ENCODE measurements around the gene DIRAS1.
A peak's percentile ranks its signal among the peaks of the same experiment; 100 is the strongest.

DIRAS1 gene

DNA sequence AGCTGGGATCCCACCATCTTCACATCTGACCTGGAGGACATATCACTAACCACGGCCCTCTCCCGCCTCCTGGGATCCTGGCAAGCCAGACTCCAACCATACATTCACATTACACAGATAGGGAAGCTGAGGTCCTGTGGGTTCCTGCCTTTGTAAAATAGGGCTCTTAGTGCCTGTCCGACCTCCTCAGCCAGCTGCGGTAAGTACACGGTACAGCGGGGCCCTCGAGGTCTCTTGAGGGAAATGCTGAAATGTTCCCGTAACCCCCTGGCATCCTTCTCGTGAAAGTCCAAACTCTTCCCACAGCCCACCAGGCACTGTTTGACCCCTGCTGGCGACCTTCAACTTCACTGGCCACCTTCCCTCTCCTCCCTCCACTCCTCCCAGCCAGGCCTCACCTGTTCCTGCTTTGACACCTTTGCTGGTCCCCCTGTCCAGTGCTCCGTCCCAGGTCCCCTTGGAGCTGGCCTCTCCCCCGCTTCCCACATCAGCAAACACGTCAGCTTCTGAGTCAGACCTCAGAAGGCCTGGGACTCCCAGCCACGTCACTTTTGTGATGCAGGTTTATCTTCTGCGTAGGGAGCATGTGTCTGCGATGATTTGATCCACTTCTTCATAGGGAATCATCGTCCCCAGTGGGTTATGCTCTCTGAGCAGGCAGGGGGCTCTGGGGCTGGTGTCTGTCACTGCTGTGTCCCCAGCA, 9.8 kb downstream of the DIRAS1 start:
- H3K4me3 ChIP-seq (ENCODE audit: low read length): no peak overlapping the region
- DNase-seq (ENCODE audit: low read depth): peak; percentile 19
- TF ChIP-seq, protein P1, sequence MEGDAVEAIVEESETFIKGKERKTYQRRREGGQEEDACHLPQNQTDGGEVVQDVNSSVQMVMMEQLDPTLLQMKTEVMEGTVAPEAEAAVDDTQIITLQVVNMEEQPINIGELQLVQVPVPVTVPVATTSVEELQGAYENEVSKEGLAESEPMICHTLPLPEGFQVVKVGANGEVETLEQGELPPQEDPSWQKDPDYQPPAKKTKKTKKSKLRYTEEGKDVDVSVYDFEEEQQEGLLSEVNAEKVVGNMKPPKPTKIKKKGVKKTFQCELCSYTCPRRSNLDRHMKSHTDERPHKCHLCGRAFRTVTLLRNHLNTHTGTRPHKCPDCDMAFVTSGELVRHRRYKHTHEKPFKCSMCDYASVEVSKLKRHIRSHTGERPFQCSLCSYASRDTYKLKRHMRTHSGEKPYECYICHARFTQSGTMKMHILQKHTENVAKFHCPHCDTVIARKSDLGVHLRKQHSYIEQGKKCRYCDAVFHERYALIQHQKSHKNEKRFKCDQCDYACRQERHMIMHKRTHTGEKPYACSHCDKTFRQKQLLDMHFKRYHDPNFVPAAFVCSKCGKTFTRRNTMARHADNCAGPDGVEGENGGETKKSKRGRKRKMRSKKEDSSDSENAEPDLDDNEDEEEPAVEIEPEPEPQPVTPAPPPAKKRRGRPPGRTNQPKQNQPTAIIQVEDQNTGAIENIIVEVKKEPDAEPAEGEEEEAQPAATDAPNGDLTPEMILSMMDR (IDR thresholded peaks at IDR 0.05; ENCODE audit: insufficient read depth, low read depth, low read length, missing control alignments): no peak

- no peak overlapping the region for H3K4me3 ChIP-seq (ENCODE audit: low read length)
- DNase-seq (ENCODE audit: low read depth): no peak
- TF ChIP-seq, protein P1 (IDR thresholded peaks at IDR 0.05; ENCODE audit: insufficient read depth, low read depth, low read length, missing control alignments): no peak
Measured at GRCh38 chr19:2706251-2706650, 14.9 kb downstream of the DIRAS1 start.

DNA sequence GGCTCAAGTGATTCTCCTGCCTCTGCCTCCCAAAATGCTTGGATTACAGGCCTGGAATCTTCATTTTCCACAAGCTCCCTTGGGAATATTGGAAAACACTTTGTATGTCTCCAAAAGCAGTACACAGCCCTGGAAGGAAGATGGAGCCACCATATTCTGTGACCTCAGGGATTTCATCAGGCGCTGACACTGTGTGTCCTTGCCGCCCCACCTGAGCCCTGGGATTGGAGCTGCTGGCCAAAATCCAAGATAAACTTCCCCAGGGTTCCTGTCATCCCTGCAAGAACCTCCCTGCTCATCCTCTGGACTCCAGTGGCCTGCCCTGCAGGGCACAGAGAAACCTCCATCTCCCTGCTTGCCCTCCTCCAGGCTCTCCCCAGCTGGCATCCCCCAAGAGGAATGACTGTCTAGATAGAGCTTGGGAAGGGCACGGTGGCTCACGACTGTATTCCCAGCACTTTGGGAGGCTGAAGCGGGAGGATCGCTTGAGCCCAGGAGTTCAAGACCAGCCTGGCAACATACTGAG, 17.4 kb downstream of the DIRAS1 start:
- no peak for DNase-seq (ENCODE audit: low read depth)
- TF ChIP-seq, protein P1 (IDR thresholded peaks at IDR 0.05; ENCODE audit: insufficient read depth, low read depth, low read length, missing control alignments): no peak
- no peak overlapping the region for H3K4me3 ChIP-seq (ENCODE audit: low read length)

- DNase-seq (ENCODE audit: low read depth): no peak
- TF ChIP-seq, protein P1 (IDR thresholded peaks at IDR 0.05; ENCODE audit: insufficient read depth, low read depth, low read length, missing control alignments): no peak
- peak overlapping the region; percentile 27 for H3K4me3 ChIP-seq (ENCODE audit: low read length)
Measured at GRCh38 chr19:2703077-2703437, 18.1 kb downstream of the DIRAS1 start.

DNA sequence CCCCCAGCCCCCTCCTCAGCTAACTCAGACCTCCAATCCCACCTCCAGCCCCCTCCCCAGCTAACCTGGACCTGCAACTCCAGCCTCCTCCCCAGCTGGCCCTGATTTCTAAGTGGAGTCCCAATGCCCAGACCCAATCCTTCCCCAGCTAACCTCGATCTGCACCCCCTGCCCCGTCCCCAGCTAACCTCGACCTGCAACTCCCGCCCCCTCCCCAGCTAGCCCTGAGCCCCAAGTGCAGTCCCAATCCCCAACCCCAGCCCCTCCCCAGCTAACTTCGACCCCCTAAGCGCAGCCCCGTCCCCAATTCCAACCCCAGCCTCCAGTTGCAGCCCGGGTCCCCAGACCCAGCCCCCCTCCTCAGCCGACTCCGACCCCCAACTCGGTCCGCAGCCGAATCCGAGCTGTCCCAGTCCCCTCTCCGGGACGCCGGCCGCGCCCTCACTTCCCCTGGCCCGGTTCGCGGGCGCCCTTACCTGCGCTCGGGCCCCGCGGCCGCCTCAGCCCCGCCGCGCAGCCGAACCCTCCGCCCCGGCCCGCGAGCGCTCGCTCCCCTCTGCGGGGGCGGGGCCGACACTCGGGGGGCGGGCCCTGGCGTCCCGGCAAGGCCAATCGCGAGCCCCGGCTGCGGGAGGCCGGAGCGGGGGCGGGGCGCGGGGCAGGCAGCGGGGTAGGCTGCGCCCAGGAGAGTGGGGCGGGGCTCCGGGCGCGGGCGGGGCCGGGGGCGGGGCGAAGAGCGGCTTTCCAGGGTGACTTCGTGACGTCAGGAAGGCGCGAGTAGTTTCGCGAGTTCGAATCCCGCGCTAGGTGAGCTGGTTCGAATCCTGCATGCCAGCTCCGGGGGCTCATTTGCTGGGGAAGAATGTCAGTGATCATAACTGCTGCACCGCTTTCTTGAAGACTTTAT, 18.7 kb downstream of the DIRAS1 start, which contains the start of gene GNG7:
TSS of gene GNG7 (minus strand) at position 525 of the 907 bp plus-strand sequence. CDS start 182,006 bp downstream, outside the sequence.
- H3K4me3 ChIP-seq (ENCODE audit: low read length): peak within 1 kb of the TSS; percentile 33
- TF ChIP-seq, protein P1 (IDR thresholded peaks at IDR 0.05; ENCODE audit: insufficient read depth, low read depth, low read length, missing control alignments): no peak
- peak; percentile 86 for DNase-seq (ENCODE audit: low read depth)

DNA sequence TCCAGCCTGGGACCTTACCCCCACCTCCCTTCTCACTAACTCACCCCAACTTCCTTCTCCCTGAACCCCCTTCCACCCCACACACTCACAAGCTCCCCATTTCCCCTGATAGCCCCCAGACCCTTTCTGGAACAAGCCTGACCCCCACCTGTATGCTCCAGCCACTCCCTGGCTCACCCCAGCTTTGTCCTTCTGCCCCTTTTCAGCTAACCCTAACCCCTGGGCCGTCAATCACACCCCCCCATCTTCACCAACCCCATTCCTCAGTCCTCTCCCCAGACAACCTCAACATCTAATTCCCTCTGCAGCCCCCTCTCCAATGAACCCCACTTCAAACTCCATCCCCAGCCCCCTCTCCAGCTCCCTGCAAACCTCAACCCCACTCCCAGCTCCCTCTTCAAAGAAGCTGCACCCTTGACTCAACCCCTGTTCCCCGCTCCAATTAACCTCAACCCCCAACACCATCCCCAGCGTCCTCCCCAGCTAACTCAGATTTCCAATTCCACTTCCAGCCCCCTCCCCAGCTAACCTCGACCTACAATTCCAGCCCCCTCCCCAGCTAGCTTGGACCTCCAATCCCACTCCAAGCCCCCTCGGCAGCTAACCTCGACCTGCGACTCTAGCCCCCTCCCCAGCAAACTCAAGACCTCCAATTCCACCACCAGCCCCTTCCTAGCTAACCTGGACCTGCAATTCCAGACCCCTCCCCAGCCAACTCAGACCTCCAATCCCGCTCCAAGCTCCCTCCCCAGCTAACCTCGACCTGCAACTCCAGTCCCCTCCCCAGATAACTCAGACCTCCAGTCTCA, 19.6 kb downstream of the DIRAS1 start:
- no peak overlapping the region for H3K4me3 ChIP-seq (ENCODE audit: low read length)
- TF ChIP-seq, protein P1 (IDR thresholded peaks at IDR 0.05; ENCODE audit: insufficient read depth, low read depth, low read length, missing control alignments): no peak
- no peak for DNase-seq (ENCODE audit: low read depth)

Measured in epithelial cell of esophagus (primary cell).